Measurements from ENCODE around the gene WASL. TPM values are rescaled to one million over a fixed set of nuclear protein-coding genes. Genes with fewer than 3 reads are reported as not detected.
"Not testable (repeated sequence)": the region's sequence is repeated elsewhere in the genome, so short reads cannot be mapped to it uniquely, and the experiment has no call there.

Gene WASL
- total RNA-seq, 2 donors from 2014 or later, result 20.9 to 24.7 TPM

DNA sequence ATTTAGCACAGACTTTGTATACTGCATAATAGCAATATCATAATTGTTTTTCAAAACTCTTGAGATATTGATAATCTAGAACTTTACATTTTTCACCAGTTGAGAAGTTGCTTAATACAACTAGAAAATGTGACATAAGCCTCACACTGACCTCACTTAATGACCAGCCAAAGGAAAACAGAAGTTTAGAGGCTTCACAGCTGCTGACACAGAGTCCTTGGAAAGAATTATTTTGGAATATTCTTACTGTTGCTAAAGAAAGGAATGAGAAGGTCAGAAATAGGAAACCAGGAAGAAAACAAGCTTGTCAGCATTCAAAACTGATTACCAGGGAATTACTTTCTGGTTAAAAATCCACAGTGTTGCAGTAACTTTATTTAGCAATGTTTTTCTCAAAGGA lies 35.5 kb upstream of the WASL start:
- Histone ChIP-seq H3K4me1 (no peaks in the 10 kb centered on the region), H3K27ac (peak overlapping the region; percentile 5 to 14), H3K9me3 (no peaks in the 10 kb centered on the region), H3K4me3 (no peak overlapping the region), H3K36me3 (no peaks in the 10 kb centered on the region), H3K27me3 (no peaks in the 10 kb centered on the region)
- no peak for DNase-seq (ENCODE audit: low spot score)
- TF ChIP-seq, protein P1, sequence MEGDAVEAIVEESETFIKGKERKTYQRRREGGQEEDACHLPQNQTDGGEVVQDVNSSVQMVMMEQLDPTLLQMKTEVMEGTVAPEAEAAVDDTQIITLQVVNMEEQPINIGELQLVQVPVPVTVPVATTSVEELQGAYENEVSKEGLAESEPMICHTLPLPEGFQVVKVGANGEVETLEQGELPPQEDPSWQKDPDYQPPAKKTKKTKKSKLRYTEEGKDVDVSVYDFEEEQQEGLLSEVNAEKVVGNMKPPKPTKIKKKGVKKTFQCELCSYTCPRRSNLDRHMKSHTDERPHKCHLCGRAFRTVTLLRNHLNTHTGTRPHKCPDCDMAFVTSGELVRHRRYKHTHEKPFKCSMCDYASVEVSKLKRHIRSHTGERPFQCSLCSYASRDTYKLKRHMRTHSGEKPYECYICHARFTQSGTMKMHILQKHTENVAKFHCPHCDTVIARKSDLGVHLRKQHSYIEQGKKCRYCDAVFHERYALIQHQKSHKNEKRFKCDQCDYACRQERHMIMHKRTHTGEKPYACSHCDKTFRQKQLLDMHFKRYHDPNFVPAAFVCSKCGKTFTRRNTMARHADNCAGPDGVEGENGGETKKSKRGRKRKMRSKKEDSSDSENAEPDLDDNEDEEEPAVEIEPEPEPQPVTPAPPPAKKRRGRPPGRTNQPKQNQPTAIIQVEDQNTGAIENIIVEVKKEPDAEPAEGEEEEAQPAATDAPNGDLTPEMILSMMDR (IDR thresholded peaks at IDR 0.05), result no peak

DNA sequence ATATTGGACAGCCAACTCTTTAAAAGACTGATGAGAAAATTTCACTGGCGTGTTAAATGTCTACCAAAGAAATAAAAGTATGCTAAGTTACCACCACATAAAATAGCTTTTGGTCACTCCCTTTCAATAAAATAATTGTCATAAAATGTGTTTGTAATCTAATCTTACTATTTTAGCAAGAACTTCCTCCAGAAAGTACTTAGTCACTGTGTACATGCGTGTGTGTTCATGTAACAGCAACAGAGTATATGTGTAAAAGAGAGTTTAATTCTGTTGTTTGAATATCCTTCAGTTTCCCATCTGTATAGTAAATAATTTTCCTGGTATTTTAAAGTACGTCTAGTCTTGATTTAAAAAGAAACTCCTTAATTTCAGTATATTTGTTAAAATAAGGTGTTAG lies 35.0 kb upstream of the WASL start:
- Histone ChIP-seq H3K27ac (peak overlapping the region in 1 of 2 donors; percentile 14), H3K9me3 (no peaks in the 10 kb centered on the region), H3K4me1 (no peaks in the 10 kb centered on the region), H3K27me3 (no peaks in the 10 kb centered on the region), H3K36me3 (no peaks in the 10 kb centered on the region), H3K4me3 (no peak overlapping the region)
- no peak for DNase-seq (ENCODE audit: low spot score)
- TF ChIP-seq, protein P1 (IDR thresholded peaks at IDR 0.05), result no peak

DNA sequence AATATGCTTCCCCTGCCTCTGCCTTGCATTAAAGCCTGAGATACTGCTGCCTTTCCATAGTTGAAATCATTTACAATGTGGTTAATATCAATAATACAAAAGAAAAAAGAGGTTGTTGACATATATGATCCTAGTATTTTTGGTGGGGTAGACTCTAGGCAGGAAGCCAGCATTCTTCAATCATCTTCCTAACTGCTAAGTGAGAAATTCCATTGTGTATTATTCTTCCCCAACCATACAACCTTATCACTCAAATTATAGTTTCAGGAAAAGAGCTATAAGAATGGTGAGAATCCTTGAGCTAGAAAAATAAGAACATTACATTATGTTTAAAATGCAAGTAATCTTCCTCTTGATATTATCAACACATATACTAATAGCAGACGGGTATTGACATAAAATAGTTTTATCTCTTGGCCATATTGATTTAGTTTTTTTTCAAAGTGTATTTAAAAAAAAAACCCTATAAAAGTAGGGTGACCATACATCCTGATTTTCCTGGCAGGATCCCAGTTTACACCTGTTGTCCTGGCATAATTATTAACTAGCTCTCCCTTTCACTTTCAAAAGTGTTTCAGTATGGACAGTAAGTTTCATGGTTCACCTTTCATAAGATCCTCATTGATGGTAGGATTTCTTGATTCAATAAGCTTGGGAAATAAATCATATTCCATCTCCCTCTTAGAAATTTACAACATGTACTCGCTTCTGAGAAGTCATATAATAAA lies 33.4 kb upstream of the WASL start:
- TF ChIP-seq, protein P1 (IDR thresholded peaks at IDR 0.05), result no peak
- DNase-seq (ENCODE audit: low spot score), result no peak
- no peaks in the 10 kb centered on the region for H3K9me3 ChIP-seq
- no peaks in the 10 kb centered on the region for H3K4me1 ChIP-seq
- H3K27ac ChIP-seq, result no peak overlapping the region
- no peak overlapping the region for H3K4me3 ChIP-seq
- H3K36me3 ChIP-seq, result no peaks in the 10 kb centered on the region
- no peaks in the 10 kb centered on the region for H3K27me3 ChIP-seq

DNA sequence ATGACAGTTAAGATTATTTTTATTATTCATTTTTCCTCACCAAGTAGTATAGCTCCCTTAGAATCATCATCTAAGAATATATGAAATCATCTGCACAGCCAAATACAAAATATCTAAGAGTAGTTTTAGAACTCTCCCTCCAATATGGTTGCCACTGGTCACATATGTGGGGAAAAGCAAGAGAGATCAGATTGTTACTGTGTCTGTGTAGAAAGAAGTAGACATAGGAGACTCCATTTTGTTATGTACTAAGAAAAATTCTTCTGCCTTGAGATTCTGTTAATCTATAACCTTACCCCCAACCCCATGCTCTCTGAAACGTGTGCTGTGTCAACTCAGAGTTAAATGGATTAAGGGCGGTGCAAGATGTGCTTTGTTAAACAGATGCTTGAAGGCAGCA lies 31.7 kb upstream of the WASL start:
- not testable (repeated sequence) for H3K36me3 ChIP-seq; H3K27ac ChIP-seq; H3K4me3 ChIP-seq; DNase-seq (ENCODE audit: low spot score); H3K9me3 ChIP-seq; H3K27me3 ChIP-seq; H3K4me1 ChIP-seq

DNA sequence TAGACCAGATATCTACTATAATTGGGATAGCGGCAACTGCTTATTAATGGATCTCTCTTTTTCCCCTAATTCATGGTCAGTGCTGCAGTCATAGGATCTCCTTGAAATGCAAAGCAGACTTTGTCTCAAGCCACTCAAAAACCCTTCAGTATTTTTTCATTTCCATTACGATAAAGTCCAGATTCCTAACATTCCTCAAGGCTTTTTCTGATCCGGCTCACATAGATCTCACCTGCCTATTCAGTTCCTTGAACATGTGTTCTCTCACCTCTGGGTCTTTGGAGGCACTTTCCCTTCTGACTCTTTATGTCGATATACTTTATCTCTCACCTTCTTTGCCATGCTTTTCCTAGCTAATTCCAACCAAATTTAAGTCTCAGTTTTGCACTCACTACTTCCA lies 25.7 kb upstream of the WASL start:
- no peak overlapping the region for H3K4me3 ChIP-seq
- no peaks in the 10 kb centered on the region for H3K36me3 ChIP-seq
- no peak overlapping the region for H3K27ac ChIP-seq
- no peaks in the 10 kb centered on the region for H3K27me3 ChIP-seq
- DNase-seq (ENCODE audit: low spot score), result no peak
- no peaks in the 10 kb centered on the region for H3K9me3 ChIP-seq
- no peaks in the 10 kb centered on the region for H3K4me1 ChIP-seq
- TF ChIP-seq, protein P1 (IDR thresholded peaks at IDR 0.05), result no peak

DNA sequence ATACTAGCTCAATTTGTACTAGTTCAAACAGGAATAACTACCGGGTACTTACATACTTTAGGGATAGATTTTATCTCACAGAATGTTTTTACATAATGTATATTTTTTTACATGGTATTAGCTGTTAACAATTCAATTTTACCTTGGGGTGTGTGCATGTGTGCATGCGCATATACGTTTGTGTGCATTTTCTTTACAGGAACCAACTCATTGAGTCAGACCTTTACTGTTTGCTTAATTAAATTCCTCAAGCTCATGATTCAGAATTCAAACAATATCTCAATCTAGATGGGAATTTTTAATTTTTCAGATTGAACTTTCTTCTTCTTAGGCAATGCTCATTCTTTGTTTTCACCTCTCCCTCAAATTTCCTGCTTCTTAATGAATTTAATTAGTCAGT lies 24.7 kb upstream of the WASL start:
- Histone ChIP-seq H3K36me3 (no peaks in the 10 kb centered on the region), H3K27ac (no peak overlapping the region), H3K4me1 (no peaks in the 10 kb centered on the region), H3K9me3 (no peaks in the 10 kb centered on the region), H3K4me3 (no peak overlapping the region), H3K27me3 (no peaks in the 10 kb centered on the region)
- no peak for DNase-seq (ENCODE audit: low spot score)
- TF ChIP-seq, protein P1 (IDR thresholded peaks at IDR 0.05), result no peak

Data from right atrium auricular region (tissue), 2 donors.